WERI-Rb-1 (cell line): ENCODE measurements around the gene MLEC.
"Not testable (repeated sequence)": the region's sequence is repeated elsewhere in the genome, so short reads cannot be mapped to it uniquely, and the experiment has no call there.

ENCODE experiments used
- DNase-seq: peaks from one replicate; pipeline ENCODE4 v3.0.0-alpha.2; 2020
- H3K27ac ChIP-seq: fragments of 250-450 bp; sonication (Bioruptor Pico); 2 replicates; pipeline ENCODE4 v1.5.1; 2020; ENCODE audit warnings: mild to moderate bottlenecking, moderate library complexity
- H3K27me3 ChIP-seq: fragments of 250-450 bp; sonication (Bioruptor Pico); 2 replicates; pipeline ENCODE4 v1.5.1; 2021; ENCODE audit warnings: mild to moderate bottlenecking, low read depth, moderate library complexity; ENCODE audit not compliant: insufficient read depth, severe bottlenecking
- H3K36me3 ChIP-seq: fragments of 250-450 bp; sonication (Bioruptor Pico); 2 replicates; pipeline ENCODE4 v1.5.1; 2020; ENCODE audit warnings: mild to moderate bottlenecking, moderate library complexity
- H3K4me3 ChIP-seq: 2 replicates; pipeline ENCODE4 v1.5.1; 2011; ENCODE audit warnings: low read depth, mild to moderate bottlenecking, control low read depth, low read length
- H3K9me3 ChIP-seq: fragments of 250-450 bp; sonication (Bioruptor Pico); 2 replicates; pipeline ENCODE4 v1.5.1; 2021; ENCODE audit warnings: mild to moderate bottlenecking, moderate library complexity; ENCODE audit not compliant: severe bottlenecking
- CTCF ChIP-seq: IDR thresholded peaks from 2 replicates; pipeline ENCODE4 v1.5.1; 2011; ENCODE audit warnings: low read depth, mild to moderate bottlenecking, control low read depth, inconsistent platforms, low read length

MLEC gene

GRCh38 chr12:120726510-120726793 is 39.5 kb downstream of the MLEC start:
- no peak for TF ChIP-seq CTCF

GRCh38 chr12:120726961-120727360 is 40.0 kb downstream of the MLEC start:
- no peak for TF ChIP-seq CTCF
- Histone ChIP-seq H3K4me3 (no peak overlapping the region), H3K27me3 (no peaks in the 10 kb centered on the region), H3K27ac (no peak overlapping the region), H3K36me3 (peaks cover 21% of the 10 kb centered on the region), H3K9me3 (no peaks in the 10 kb centered on the region)
- no peak for DNase-seq

More at GRCh38 chr12:120726510-120726793, 39.5 kb downstream of the MLEC start:
- H3K27me3 ChIP-seq: no peaks in the 10 kb centered on the region
- no peak overlapping the region for H3K27ac ChIP-seq
- DNase-seq: no peak
- peak overlapping the region; percentile 69; the same call in 1 of the 2 replicates for H3K4me3 ChIP-seq
- no peaks in the 10 kb centered on the region for H3K9me3 ChIP-seq
- peaks cover 26% of the 10 kb centered on the region for H3K36me3 ChIP-seq

- H3K36me3 ChIP-seq, H3K9me3 ChIP-seq, H3K27ac ChIP-seq, H3K27me3 ChIP-seq, H3K4me3 ChIP-seq, DNase-seq: not testable (repeated sequence)
These were observed 45.2 kb downstream of the MLEC start for GRCh38 chr12:120732198-120732597.

- Histone ChIP-seq H3K36me3 (peaks cover 3% of the 10 kb centered on the region; the same call in 1 of the 2 replicates), H3K4me3 (no peak overlapping the region), H3K27me3 (no peaks in the 10 kb centered on the region), H3K27ac (no peak overlapping the region), H3K9me3 (no peaks in the 10 kb centered on the region)
- no peak for TF ChIP-seq CTCF
- DNase-seq: no peak
These were observed 46.6 kb downstream of the MLEC start for GRCh38 chr12:120733574-120733973.

- Histone ChIP-seq H3K27ac (no peak overlapping the region), H3K9me3 (no peaks in the 10 kb centered on the region), H3K36me3 (peaks cover 3% of the 10 kb centered on the region; the same call in 1 of the 2 replicates), H3K27me3 (no peaks in the 10 kb centered on the region), H3K4me3 (no peak overlapping the region)
- no peak for TF ChIP-seq CTCF
- DNase-seq: no peak
These were observed 47.3 kb downstream of the MLEC start for GRCh38 chr12:120734210-120734609.

- H3K27ac ChIP-seq: no peak overlapping the region
- H3K36me3 ChIP-seq: no peaks in the 10 kb centered on the region; the same call in 1 of the 2 replicates
- no peak for DNase-seq
- no peak for TF ChIP-seq CTCF
- H3K4me3 ChIP-seq: no peak overlapping the region
- no peaks in the 10 kb centered on the region for H3K27me3 ChIP-seq
- H3K9me3 ChIP-seq: no peaks in the 10 kb centered on the region
These were observed 48.2 kb downstream of the MLEC start for GRCh38 chr12:120735181-120735580.
